Inferior parietal cortex (tissue), 1 donor: Measurements from ENCODE around the gene SLC11A1.

Experiments
- DNase-seq: peaks from one replicate; pipeline ENCODE4 v3.0.0-alpha.2; 2016; ENCODE audit errors: extremely low spot score

The SLC11A1 gene

GRCh38 chr2:218381916-218382366, at the start of gene SLC11A1:
TSS of gene SLC11A1 (plus strand) at chr2:218382273. CDS start at chr2:218382369, 96 bp downstream.
- no peak for DNase-seq

- DNase-seq = no peak
Measured at GRCh38 chr2:218332288-218332687, 49.8 kb upstream of the SLC11A1 start.

GRCh38 chr2:218332920-218333645, 49.0 kb upstream of the SLC11A1 start:
- no peak for DNase-seq

- no peak for DNase-seq
Measured at GRCh38 chr2:218334531-218334930, 47.5 kb upstream of the SLC11A1 start.

- no peak for DNase-seq
Measured at GRCh38 chr2:218340656-218341055, 41.4 kb upstream of the SLC11A1 start.

GRCh38 chr2:218341381-218341780, 40.7 kb upstream of the SLC11A1 start:
- no peak for DNase-seq

- no peak for DNase-seq
Measured at GRCh38 chr2:218342837-218343236, 39.2 kb upstream of the SLC11A1 start.

- no peak for DNase-seq
Measured at GRCh38 chr2:218343591-218343990, 38.5 kb upstream of the SLC11A1 start.

- no peak for DNase-seq
Measured at GRCh38 chr2:218344090-218344754, 37.9 kb upstream of the SLC11A1 start.

GRCh38 chr2:218344755-218345417, 37.2 kb upstream of the SLC11A1 start:
- DNase-seq = no peak

- DNase-seq = no peak
Measured at GRCh38 chr2:218345491-218346236, 36.4 kb upstream of the SLC11A1 start.

GRCh38 chr2:218347172-218347571, 34.9 kb upstream of the SLC11A1 start:
- DNase-seq = no peak

- no peak for DNase-seq
Measured at GRCh38 chr2:218354045-218354444, 28.0 kb upstream of the SLC11A1 start.

- DNase-seq = no peak
Measured at GRCh38 chr2:218354850-218355443, 27.1 kb upstream of the SLC11A1 start.

GRCh38 chr2:218357236-218358177, 24.6 kb upstream of the SLC11A1 start:
- no peak for DNase-seq

- DNase-seq = no peak
Measured at GRCh38 chr2:218360453-218360852, 21.6 kb upstream of the SLC11A1 start.

GRCh38 chr2:218362606-218363005, 19.5 kb upstream of the SLC11A1 start:
- no peak for DNase-seq

- no peak for DNase-seq
Measured at GRCh38 chr2:218363736-218364135, 18.3 kb upstream of the SLC11A1 start.

GRCh38 chr2:218364196-218364595, 17.9 kb upstream of the SLC11A1 start:
- DNase-seq = no peak

- no peak for DNase-seq
Measured at GRCh38 chr2:218366621-218367414, 15.3 kb upstream of the SLC11A1 start.
